K562 (cell line): ENCODE results near the gene BLTP2. TPM values are rescaled to one million over a fixed set of nuclear protein-coding genes. Genes with fewer than 3 reads are reported as not detected.

ENCODE experiments used
- BRD9 ChIP-seq: fragments of 450-650 bp; IDR thresholded peaks from 2 replicates; pipeline ENCODE4 v1.6.1; 2018; ENCODE audit warnings: low read depth; ENCODE audit not compliant: partially characterized antibody
- FOXK2 ChIP-seq, 2 experiments: fragments of 450-650 bp; IDR thresholded peaks in 1 of 2; conservative IDR thresholded peaks in 1 of 2; 2 replicates each; pipeline ENCODE4 v1.6.1; 2016; ENCODE audit warnings: low read depth in 2 of 2, mild to moderate bottlenecking in 1 of 2
- HMGXB4 ChIP-seq: sonication (generic); formaldehyde crosslinking; IDR thresholded peaks from 2 replicates; pipeline ENCODE4 v1.8.1; 2023; ENCODE audit warnings: mild to moderate bottlenecking, missing genetic modification reagents
- MAX ChIP-seq: sonication (generic); formaldehyde crosslinking; IDR thresholded peaks from 2 replicates; pipeline ENCODE4 v1.9.0; 2022; ENCODE audit warnings: mild to moderate bottlenecking, missing genetic modification reagents
- MNT ChIP-seq, 2 experiments: fragments of 450-650 bp; conservative IDR thresholded peaks; 2 replicates each; pipeline ENCODE4 v1.6.1; 2017; ENCODE audit warnings: mild to moderate bottlenecking in 2 of 2, moderate library complexity in 2 of 2
- MTA1 ChIP-seq: fragments of 450-650 bp; IDR thresholded peaks from 2 replicates; pipeline ENCODE4 v1.6.1; 2017; ENCODE audit warnings: borderline replicate concordance
- NFYB ChIP-seq: IDR thresholded peaks from 2 replicates; pipeline ENCODE4 v1.6.1; 2011; ENCODE audit warnings: mild to moderate bottlenecking, moderate library complexity; ENCODE audit not compliant: insufficient read length; ENCODE audit errors: extremely low read depth
- NRF1 ChIP-seq, 2 experiments: fragments of 450-650 bp; IDR thresholded peaks in 1 of 2; conservative IDR thresholded peaks in 1 of 2; 2 replicates each; pipeline ENCODE4 v1.6.1; 2014; ENCODE audit warnings: mild to moderate bottlenecking in 2 of 2
- PHF21A ChIP-seq: fragments of 450-650 bp; IDR thresholded peaks from 2 replicates; pipeline ENCODE4 v1.6.1; 2017; ENCODE audit warnings: low read depth, borderline replicate concordance
- POLR2AphosphoS5 ChIP-seq: IDR thresholded peaks from 2 replicates; pipeline ENCODE4 v1.6.1; 2011; ENCODE audit warnings: mild to moderate bottlenecking, low read depth, low read length, moderate library complexity; ENCODE audit not compliant: control insufficient read depth, insufficient read depth
- RB1 ChIP-seq: fragments of 450-650 bp; IDR thresholded peaks from 2 replicates; pipeline ENCODE4 v1.6.1; 2017; ENCODE audit warnings: low read depth, mild to moderate bottlenecking
- RBFOX2 ChIP-seq: fragments of 200-400 bp; formaldehyde crosslinking; IDR thresholded peaks from 2 replicates; pipeline ENCODE4 v1.6.1; 2017; ENCODE audit warnings: low read depth, mild to moderate bottlenecking, low read length, moderate library complexity
- ZFP91 ChIP-seq: sonication (generic); formaldehyde crosslinking; IDR thresholded peaks from 2 replicates; pipeline ENCODE4 v1.8.0; 2022; ENCODE audit warnings: mild to moderate bottlenecking, missing genetic modification reagents
- ZNF592 ChIP-seq: fragments of 450-650 bp; IDR thresholded peaks from 2 replicates; pipeline ENCODE4 v1.6.1; 2017; ENCODE audit warnings: antibody characterized with exemption, mild to moderate bottlenecking
- ZNF75A ChIP-seq: fragments of 450-650 bp; formaldehyde crosslinking; IDR thresholded peaks from 2 replicates; pipeline ENCODE4 v1.4.0; 2020; ENCODE audit warnings: mild to moderate bottlenecking
- polyA plus RNA-seq, 8 experiments: library from polyadenylated mRNA; depleted of rRNA in 4 of 8; stranded (reverse) in 5 of 8; unstranded in 3 of 8; fragments of >200 nt; fragmentation: Nextera tagmentation in 2 of 8; fragmentation: Illumina TruSeq in 1 of 8; extraction: Ambion mirVana in 2 of 8; extraction: Trizol in 1 of 8; gene quantifications; 2 replicates each; pipeline versions ENCODE4 v1.2.1 to v1.2.3, GENCODE V29; 2011 to 2014; ENCODE audit warnings: inconsistent platforms in 1 of 8, missing spikeins in 1 of 8
- total RNA-seq, 7 experiments: library from RNA; depleted of rRNA in 6 of 7; stranded (reverse); fragments of >200 nt in 6 of 7; fragmentation: Illumina TruSeq in 2 of 7; extraction: Trizol in 2 of 7; gene quantifications; 2 replicates each; pipeline versions ENCODE4 v1.2.1 to v1.2.3, GENCODE V29; 2011 to 2021; ENCODE audit warnings: low replicate concordance in 1 of 7

The BLTP2 gene
- total and polyA plus RNA-seq, 9 of the 15 experiments (the other 6 are each of a cell fraction or from before 2014, with no cell fraction given): 14.7 to 174 (median 103) TPM

- TF ChIP-seq FOXK2 (conservative IDR thresholded peaks at IDR 0.05 in 1 of 2, IDR thresholded peaks at IDR 0.05 in 1 of 2; ENCODE audit: low read depth in 2 of 2) (peak; percentile 58 to 84; a peak in 3 of 4 replicates), MAX (CRISPR knock-in tag) (peak; percentile 73; the same call in 1 of the 2 replicates), RBFOX2 (peak; percentile 97), MTA1 (peak; percentile 71), ZNF75A (CRISPR knock-in tag) (no peak), MNT (conservative IDR thresholded peaks at IDR 0.05) (peak; percentile 89 to 96), POLR2AphosphoS5 (peak; percentile 70), NRF1 (conservative IDR thresholded peaks at IDR 0.05 in 1 of 2, IDR thresholded peaks at IDR 0.05 in 1 of 2) (peak; percentile 93 to 94), ZFP91 (CRISPR knock-in tag) (no peak), HMGXB4 (CRISPR knock-in tag) (0 out of 2 replicates have a peak, but pooled peaks have one; percentile 45), PHF21A (no peak), BRD9 (peak; percentile 49), RB1 (peak; percentile 88), NFYB (peak; percentile 24), ZNF592 (peak; percentile 79)
Observed at GRCh38 chr17:28644787-28645575, at the start of gene BLTP2 (continued).
